Measurements from ENCODE around the gene FOXA2.

The FOXA2 gene

DNA sequence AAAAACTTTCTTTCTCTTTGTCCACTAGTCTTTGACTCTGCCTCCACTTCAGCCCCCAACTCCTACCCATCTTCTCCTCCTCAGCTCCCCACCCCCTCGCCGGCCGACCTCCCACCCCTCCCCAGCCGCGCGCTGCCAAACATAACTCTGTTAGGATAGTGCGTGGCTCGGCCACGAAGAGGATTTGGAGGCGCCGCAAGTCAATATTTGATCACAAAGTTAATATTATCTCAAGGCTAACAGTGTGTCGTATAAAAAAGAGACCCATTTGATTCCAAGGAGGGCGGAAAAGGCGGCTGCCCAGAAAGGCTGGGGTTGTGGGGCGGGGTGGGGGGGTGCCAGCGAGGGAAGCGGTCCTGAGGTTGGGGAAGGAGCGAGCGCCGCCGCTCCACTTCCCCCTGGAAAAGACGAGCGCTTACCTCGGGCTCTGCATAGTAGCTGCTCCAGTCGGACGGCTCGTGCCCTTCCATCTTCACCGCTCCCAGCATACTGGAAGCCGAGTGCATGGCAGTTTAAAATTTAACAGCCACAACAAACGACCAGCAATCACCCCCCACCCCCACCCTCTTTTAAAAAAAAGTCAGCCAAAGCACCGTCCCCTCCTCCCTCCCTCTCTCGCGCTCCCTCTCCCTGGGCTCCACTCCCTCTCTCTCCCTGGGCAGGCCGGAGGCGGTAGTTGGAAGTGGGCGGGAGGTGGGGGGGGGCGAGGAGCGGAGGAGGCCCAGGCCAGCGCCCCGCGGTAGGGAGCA lies 425 bp downstream of the FOXA2 start:
- no peak for DNase-seq (ENCODE audit: low read depth in 2 of 2)

DNA sequence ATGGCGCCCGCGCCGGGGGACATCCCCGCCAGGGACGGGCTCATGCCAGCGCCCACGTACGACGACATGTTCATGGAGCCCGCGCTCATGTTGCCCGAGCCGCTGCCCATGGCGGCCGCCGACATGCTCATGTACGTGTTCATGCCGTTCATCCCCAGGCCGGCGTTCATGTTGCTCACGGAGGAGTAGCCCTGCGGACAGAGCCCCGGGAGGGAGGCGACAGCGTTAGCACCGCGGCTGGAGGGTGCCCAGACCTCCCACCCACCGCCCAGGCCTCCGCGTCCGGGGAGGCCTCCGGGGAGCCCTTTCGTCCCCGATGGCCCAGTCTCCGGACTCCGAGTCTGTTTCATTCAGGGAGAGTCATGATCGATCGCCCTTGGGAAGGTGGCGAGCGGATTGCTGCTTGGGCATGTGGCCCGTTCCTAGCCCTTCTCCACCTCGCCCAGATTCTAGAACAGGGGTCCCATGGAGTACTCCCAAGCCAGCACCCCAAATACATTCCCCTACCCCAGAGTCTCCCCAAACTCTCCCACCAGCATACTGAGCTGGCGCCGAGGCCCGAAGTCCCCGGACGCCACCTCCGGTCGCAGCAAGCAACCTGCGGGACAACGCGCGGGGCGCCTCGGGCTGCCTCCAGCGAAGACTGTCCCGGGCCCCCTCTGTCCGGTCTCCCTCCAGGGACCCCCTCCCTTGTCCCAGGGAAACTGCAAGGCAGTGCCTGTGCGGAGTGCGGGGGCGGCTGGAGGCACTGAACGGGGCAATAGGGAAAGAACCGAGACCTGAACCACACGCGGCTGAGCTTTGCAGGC lies 1.2 kb downstream of the FOXA2 start:
- no peak for DNase-seq (ENCODE audit: low read depth in 2 of 2)

DNA sequence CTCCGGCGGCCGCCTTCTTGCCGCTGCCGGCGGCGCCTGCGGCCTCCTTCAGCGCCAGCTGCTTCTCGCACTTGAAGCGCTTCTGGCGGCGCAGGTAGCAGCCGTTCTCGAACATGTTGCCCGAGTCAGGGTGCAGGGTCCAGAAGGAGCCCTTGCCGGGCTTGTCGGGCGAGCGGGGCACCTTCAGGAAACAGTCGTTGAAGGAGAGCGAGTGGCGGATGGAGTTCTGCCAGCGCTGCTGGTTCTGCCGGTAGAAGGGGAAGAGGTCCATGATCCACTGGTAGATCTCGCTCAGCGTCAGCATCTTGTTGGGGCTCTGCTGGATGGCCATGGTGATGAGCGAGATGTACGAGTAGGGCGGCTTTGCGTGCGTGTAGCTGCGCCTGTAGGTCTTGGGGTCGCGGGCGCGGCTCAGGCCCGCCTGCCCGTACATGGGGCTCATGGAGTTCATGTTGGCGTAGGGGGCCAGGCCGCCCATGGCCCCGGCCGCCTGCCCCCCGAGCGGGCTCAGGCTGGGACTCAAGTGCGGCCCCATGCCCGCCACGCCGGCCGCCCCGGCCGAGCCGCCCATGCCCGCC lies 1.9 kb downstream of the FOXA2 start:
- DNase-seq (ENCODE audit: low read depth in 2 of 2) = no peak

DNA sequence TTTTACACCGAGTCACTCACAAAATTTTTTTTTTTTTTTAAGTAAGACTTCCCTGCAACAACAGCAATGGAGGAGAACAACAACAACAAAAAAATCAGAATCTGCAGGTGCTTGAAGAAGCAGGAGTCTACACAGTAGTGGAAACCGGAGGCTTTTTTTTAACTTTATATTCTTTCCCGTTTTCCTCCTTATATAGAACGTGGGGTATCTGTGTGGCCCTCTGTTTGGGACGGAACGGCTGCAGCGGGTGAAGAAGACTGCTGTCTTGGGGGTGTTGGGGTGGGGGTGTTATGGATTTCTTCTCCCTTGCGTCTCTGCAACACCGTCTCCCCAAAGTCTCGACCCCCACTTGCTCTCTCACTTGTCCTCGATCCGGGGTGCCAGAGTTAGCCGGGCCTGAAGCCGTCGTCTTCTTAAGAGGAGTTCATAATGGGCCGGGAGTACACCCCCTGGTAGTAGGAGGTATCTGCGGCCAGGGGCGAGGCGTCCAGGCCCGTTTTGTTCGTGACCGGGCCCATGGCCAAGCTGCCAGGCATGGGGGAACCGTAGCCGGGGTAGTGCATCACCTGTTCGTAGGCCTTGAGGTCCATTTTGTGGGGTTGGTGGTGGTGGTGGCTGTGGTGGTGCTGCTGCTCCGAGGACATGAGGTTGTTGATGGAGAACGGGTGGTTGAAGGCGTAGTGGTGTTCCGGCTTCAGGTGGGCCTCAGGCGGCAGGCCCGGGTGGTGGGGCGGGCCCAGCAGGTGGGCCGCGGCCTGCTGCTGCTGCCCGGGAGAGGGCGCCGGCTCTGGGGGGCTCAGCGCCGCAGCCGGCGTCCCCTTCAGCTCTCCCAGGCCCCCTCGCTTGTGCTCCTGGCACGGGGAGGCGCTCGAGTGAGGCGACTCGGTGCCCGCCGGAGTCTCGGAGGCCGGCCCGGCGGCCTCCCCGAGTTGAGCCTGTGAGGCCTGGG lies 2.7 kb downstream of the FOXA2 start:
- DNase-seq (ENCODE audit: low read depth in 2 of 2) = no peak

DNA sequence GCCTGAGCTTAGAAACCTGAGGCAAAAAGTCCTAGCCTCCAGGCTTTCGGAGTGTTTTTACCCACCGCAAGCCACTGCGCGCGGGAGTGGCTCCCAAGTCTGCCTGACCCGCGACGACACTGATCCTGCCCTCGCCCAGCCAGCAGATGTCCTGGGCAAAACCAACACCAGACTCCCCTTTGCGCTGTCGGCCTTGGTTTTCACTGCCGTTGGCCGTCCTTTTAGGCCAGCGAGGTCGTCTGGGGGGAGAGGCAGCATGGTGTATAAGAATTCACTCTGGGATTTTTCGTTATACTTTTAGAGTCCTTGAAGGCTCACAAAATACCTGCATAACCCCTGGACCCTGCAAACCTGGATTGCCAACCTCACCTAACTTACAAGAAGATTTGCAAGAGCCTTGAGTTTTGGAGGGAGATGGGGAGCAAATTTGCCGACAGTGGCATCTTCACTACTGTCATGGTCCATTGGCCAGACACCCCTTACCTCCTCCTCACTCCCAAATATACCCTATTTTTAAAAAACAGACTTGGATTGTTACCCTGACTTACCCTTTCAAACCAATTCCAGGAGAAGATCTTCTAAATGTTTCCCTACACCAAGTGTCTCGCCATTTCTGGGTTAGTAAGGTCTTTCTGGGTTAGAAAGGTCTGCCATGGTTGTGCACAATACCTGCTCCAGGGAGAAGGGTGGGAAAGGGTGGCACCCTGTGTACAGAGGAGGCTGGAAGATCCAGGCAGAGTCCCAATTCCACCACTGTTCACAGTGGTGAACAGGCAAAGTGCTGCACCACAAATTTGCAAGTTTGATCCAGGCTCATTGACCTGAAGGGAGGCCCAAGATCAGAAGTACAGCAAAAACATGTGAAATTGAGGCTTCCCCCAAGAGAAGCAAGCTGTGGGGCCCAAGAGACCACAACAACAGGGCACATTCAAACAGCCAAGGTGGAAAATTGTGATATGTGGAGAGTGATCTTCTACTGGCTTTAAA lies 4.4 kb downstream of the FOXA2 start:
- DNase-seq (ENCODE audit: low read depth in 2 of 2) = no peak

DNA sequence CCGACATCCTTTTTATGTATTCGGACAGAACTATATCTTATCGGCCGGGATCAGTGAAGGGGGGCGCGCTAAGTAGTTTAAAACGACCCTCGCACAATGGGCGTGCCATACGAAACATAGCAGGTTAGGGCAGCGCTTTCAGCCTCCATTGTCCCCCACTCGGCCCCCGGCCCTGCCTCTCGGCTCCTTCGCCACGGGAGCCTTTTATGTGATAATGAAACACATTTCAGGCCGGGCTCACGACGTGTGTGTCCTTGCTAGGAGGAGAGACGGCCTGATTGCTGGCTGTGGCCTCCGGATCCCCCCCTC lies 5.3 kb downstream of the FOXA2 start:
- DNase-seq (ENCODE audit: low read depth in 2 of 2) = no peak

DNA sequence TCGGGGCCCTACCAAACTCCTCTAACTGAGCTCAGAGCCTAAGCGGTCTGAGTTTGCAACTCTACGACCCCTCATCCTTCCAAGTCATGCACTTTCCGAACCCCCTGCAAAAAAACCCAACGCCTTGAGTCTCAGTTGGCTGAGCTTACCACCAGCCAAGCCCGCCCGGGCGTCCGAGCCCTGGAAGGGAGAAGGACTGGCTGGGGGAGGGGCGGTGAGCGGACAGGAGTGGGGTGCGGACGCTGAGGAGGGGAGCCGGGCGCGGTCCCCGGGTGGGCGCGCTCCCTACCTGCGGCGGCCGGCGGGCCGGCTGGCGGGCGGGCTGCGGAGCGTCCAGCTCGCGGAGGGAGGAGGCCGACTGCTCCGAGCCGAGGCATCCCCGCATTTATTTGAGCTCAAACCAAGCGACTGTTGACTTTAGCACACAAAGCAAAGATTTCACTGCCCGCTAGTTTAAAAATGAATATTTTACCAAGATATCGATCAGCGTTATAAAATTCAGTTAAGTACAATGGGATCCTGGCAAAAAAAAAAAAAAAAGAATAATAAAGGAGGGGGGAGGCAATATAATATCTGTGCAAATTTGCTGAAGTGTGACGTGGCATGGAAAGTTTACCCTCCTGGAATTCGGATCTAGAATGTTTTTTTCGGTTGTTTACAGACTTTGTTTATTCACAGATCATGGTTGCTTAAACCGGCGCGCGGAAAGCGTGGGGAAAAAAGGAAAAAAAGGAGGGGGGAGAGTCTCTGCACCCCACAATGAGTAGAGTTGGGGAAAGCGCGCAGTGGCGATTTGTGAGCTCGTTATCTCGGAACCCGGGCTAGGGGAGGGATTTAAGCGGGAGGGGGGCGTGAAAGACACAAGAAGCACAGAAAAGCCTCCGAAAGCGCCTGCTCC lies 5.9 kb downstream of the FOXA2 start:
- no peak for DNase-seq (ENCODE audit: low read depth in 2 of 2)

DNA sequence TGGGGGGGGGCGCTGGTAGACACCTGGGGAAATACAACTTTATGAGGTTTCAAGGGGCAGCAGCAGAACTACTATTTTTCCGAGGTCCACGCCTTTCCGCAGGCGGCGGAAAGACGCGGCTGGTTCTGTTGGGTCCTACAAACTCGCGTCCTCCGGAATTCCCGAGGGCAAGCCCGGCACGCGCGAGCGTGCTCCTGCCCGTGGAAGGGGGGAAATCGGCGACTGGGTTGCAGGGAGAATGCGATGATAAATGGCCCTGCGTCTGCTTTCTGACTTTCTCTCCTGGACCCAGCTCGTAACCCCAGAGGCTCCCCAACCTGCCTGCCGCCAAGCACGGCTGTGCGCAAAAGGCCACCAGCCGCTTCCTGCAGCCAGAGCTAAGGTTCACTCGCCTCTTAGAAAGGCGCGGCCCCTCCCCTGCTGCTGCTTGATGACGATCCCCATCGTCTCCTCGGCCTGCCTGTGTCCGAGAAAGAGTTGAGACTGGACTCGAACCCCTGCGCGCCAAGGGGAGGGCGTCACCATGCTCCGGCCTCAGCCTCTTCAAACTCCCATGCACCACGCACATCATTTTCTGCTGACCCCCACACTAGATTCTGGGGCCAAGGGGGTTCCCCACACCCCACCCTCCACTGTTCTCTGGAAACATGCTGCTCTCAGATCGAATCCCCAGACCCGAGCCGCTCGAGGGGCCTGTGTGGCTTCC lies 6.7 kb downstream of the FOXA2 start:
- no peak for DNase-seq (ENCODE audit: low read depth in 2 of 2)

DNA sequence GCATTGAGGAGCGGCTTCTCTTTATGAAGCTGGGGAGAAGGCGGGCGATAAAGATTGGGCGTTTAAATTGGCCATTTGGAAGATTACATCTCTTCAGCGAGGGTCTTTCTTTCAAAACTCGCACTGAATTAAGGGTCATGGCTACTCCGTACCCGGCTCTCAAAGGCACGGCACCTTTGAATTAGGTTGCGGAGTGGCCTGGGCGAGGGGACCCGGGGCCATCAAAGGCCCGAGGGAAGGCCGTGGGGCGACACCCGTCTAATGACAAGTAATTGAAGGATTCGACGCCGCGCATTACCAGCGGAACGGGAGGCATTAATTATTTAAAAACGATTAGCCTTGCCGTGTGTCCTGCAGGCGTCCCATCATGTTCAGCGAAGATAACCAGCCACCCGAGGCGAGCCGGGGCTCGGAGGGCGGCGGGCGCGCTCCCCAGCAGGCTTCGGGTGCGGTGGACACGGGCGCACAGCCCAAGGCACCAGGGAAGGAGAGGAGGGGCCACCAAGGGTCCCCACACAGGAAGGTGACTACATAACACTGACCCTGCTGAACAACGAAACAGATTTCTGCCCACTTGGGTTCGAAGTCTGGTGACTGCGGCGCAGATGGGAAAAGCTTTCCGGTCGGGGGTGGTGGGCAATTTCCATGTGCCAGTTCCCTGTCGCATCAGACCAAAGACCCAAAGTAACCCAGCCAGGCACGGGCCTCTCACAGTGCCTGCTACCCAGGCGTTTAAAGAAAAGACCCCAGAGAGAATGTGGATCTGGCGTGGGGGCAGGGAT lies 7.4 kb downstream of the FOXA2 start:
- DNase-seq (ENCODE audit: low read depth in 2 of 2) = no peak

DNA sequence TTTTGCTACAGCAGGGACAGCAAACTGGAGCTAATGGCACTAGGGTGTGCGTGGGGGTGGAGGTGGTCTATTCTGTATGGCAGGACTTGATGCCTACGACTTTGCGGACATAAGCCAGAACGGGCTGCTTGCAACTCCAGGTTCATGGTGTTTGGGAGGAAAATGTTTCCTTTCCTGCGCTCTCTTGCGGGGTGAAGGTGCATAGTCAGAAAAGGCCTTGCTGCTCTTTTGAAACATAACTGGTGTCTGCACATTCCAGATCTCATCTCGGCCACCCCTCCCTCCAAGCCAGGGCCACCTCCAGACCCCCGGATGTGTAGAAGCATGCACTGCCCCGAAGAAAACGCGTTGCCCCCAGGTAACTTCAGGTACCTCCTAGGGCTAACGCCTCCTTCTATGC lies 8.1 kb downstream of the FOXA2 start:
- DNase-seq (ENCODE audit: low read depth in 2 of 2) = no peak

DNA sequence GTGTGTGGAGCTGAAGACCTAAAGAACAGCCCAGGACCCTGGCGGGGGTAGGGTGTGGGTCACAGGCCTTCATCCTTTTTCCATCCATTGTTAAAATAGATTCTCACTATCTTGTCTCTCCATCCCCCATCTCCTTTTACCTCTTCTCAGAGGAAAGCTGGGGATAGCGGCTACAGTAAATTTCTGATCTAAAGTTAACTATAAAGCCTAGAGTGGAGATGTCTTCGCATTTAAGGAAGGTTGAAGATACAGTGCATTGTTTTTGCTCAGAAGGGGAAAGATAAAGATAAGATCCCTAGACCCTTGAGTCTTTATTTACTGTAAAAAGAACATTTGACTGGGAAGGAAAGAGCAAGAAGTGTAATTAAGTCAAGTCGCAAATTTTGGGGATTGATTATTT lies 8.6 kb downstream of the FOXA2 start:
- DNase-seq (ENCODE audit: low read depth in 2 of 2) = no peak

DNA sequence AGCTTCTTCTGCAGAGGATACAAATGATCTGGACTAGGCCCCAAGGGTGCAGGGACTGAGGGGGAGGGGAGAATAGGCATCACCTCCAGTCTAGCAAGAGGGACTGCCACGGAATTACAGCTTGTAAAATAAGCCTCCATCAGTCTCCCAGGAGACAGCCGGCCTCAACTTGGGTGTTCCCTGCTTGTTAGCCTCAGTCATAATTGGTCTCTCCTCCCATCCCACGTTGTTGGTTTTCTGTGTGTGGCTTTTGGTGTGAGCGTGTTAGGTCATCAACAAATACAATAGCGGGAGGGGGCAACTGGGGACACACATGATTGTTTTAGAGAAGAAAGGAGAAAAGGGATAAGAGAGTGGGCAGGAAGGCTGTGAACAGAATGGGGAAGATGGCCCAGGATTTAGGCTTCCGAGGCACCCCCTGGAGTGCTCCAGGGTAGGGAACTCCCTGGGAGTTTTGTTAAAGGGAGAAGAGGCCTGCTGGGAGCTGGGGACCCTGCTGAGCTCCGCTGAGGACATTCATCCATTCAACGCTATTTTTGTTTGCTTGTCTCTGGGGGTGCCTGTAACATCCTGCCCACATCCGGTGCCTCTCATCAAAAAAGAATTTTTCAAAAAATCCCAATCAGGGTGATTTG lies 9.2 kb downstream of the FOXA2 start:
- DNase-seq (ENCODE audit: low read depth in 2 of 2) = no peak

DNA sequence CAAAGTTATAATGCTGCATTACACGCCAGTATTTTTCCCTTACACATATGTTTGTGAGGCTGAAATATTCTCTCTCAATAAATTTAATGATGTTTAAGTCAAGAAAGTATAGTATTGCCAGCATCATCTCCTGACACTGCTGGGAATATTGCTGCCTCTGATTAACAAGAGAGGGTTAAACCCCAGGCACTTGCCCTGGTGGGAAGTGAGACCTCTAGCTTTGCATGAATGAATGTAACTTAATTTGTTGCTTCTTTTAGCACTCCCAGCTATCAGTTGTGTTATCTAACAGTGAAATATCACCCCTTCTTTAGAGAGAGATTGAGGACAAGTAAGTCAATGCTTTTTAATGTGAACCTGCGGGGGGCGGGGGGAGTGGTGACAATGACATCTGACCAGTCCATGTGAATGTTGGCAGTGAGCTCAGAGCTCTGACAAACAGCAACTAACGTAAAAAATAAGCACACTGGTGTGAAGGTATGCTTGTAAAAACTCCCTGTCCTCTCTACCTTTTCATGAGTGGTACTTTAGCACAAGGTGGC lies 9.8 kb downstream of the FOXA2 start:
- DNase-seq (ENCODE audit: low read depth in 2 of 2) = no peak

DNA sequence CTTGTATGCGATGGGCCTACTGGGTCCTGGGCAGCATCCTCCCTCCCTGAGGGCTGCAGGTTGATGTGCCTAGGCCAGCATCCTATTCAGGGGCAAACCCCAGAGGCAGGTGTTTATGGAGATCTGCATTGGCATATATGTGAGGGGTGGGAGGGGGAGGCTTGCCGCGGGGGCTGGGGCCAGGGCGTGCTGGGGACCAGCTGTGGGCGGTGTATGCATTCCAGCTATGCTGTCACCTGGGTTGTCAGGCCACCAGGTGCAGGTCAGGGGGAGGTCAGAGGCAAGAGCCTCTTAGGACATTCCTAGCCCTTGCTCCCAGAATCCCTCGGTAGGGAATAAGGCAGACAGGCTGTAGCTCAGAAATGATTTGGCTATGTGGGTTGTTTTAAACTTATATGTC lies 11.9 kb downstream of the FOXA2 start:
- DNase-seq (ENCODE audit: low read depth in 2 of 2) = no peak

DNA sequence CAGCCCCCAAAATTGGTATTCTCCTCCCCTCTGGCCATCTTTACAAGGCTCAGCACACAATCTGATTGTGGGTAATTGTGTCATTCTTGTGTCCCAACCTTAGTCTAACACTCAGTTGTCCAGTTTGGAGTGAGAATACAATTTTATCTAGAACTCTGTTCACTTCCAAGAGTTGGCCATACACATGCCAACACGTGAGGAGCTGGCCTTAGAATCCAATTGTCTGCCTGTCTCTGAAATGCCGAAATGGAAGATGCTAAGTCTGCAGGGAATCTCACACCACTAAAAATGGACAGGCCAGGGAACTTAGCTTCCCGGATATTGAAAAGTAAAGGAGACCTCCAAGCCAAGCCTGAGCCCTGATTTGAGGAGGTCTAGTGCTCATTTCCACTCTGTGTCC lies 12.3 kb downstream of the FOXA2 start:
- no peak for DNase-seq (ENCODE audit: low read depth in 2 of 2)

DNA sequence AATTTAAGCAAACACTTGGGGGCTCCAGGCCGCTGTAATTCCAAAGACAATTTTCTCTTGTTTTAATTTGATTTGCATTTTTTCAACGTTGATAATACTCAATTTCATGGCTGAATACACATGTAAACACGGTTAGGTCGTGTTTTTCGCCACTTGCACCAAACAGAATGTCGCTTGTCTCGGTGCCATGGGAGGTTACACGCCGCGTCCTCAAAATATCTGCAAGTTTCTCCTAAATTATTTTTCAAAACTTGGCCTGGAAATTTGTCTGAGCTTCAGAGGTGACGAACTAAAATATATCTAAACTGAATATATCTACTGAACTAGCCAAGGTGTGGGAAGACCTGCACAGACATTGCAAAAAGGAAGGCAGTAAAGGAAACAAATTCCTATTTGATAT lies 15.0 kb downstream of the FOXA2 start:
- no peak for DNase-seq (ENCODE audit: low read depth in 2 of 2)

DNA sequence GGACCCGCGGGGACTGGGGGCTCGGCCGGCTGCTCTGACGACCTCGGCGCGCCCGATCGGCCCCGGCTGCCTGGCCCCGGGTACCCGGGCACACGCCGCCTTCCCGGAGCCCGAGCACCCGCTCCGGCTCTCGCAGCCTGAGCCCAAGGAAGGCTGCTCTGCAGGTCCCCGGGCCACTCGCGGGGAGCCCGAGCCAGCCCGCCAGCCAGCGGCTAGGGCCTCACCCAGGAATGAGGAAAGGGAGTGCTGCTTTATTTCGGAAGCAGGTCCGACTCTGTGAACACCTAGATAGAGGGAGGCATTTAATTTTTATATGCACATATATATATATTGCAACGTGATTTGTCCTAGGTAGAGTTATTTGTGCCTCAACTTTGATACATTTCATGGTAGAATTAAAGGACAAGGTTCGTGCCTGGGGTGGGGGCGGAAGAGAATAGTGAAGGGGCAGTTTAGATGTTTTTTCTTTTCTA lies 15.5 kb downstream of the FOXA2 start:
- DNase-seq (ENCODE audit: low read depth in 2 of 2) = no peak

Data from stimulated activated CD4-positive, alpha-beta T cell treated with anti-CD3 and anti-CD28 coated beads, Interleukin-12 subunit alpha, Interleukin-12 subunit beta, amount 100 ng/mL, for 24 hours (primary cell).